Stimulated activated CD4-positive, alpha-beta T cell treated with anti-CD3 and anti-CD28 coated beads, Interleukin-15, amount 100 ng/mL, for 24 hours (primary cell): Measurements from ENCODE around the gene GRM5.
"Not testable (repeated sequence)": the region's sequence is repeated elsewhere in the genome, so short reads cannot be mapped to it uniquely, and the experiment has no call there.

Experiments used
- DNase-seq: peaks from one replicate; pipeline ENCODE4 v3.0.0-alpha.2; 2020

The GRM5 gene

GRCh38 chr11:89065651-89066201, at the start of gene GRM5:
Gene GRM5 (minus strand): TSS chr11:89065982. CDS start chr11:89047872, 18,110 bp downstream.
- DNase-seq = peak; percentile 12

DNA sequence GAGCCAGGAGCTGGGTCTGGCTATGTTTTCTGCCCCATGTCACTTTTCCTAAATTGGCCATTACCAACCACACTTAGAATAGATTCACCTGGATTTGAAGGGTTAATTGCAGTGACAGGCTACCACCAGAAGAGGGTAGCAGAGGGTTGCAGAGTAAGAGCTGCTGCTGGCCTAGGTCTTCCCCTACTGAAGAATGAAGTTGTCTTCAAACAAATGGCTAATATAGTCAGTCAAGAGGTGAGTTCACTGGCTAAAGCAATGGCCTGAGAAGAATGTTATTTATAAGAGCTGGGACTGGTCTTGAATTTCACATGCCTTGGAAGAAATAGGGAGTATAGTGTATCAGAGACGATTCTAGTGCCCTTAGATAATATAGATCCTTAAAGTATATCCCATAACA, 32.2 kb upstream of the GRM5 start:
- peak; percentile 3 for DNase-seq

DNA sequence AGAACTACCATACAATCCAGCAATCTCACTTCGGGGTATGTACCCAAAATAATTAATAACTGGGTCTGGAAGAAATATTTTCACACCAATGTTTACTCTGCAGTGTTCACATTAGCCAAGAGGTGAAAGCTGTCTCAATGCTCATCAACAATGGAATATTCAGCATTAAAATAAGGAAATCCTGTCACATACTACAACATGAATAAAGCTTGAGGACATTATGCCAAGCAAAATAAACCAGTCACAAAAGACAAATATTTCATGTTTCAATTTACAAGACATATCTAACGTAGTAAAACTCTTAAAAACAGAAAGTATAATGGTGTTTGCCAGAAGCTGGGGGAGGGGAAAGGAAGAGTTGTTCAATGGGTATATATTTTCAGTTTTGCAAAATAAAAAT, 28.0 kb upstream of the GRM5 start:
- DNase-seq = not testable (repeated sequence)

DNA sequence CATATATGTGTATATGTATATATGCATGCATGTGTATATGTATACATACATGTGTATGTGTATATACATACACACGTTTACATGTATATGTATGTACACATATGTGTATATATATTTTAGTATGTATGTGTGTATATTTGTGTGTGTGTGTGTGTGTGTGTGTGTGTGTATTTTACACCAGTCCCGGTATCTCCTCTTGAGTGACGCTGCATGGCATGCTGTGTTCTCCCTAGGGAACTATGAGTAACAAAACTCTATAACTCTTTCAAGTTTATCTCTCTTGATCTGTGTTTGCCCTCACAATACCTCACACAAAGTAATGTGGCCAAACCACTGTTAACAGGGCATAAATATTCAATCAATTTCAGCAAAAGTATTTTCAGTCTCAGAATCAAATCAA, 19.2 kb upstream of the GRM5 start:
- not testable (repeated sequence) for DNase-seq

GRCh38 chr11:89070911-89071310, 5.1 kb upstream of the GRM5 start:
- DNase-seq = not testable (repeated sequence)

- no peak for DNase-seq
These were observed 1.5 kb upstream of the GRM5 start for GRCh38 chr11:89067264-89067663.

GRCh38 chr11:89065066-89065465, 716 bp downstream of the GRM5 start:
- no peak for DNase-seq

GRCh38 chr11:89063481-89063951, 2.3 kb downstream of the GRM5 start:
- not testable (repeated sequence) for DNase-seq

DNA sequence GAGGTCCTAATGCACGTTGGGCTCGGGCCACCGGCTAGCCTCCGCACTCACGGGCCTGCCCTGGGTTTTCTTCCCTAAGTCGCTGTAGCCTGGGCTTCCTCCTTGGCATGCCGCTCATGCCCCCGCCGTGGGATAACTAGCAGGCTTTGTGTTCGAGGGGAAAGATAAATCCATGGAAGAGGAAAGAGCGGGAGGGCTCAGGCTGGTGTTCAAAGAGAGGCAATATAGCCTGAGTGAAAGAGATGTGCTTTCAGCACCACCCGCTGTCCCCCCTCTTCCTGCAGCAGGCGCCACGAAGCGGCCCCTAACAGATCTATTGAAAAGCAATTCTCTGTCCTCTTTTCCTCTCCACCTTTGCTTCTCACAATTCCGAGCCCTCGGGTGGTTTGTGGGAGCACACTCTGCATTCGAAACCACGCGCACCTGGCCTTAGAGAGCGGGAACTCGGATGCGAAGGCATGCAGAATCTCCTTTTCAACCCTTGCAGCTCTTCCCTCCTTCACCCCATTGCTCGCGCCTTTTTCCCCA, 2.9 kb downstream of the GRM5 start:
- not testable (repeated sequence) for DNase-seq

DNA sequence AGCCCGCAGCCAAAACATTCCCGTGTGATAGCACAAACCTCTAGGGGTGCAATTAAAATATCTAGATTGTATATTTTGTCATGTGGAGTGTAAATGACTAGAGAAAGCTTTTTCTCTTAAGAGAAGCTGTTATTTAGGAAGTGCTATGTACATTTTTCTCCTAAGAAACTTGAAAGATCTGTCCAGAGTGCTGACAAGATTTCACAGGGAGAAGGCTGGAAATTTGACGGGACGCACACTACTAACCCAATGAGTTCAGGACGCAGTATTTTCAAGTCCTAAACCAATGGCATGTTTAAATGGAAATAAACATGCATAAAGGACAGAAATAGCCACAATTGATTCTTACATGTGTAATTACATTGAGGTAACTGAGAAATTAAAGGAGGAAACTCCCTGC, 3.9 kb downstream of the GRM5 start:
- DNase-seq = not testable (repeated sequence)

GRCh38 chr11:89057406-89057805, 8.4 kb downstream of the GRM5 start:
- not testable (repeated sequence) for DNase-seq

GRCh38 chr11:89052220-89052619, 13.6 kb downstream of the GRM5 start:
- DNase-seq = no peak

DNA sequence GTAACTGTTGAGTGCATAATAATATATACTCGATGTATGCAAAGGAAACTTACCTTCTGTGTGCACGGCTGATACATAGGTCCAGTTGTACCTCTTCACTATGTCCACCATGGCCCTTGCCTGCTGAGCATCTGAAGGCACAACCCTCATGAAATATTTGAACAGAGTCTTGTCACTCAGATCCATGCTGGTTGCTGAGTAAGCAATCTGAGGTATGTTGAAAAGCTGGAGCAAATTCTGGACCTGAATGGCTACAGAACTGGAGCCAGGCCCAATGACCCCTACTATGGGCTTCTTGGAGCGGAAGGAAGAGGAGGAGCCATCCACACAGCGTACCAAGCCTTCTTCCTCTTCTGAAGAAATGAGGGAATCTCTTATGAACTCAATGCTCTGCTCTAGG, 18.6 kb downstream of the GRM5 start:
- DNase-seq = not testable (repeated sequence)

DNA sequence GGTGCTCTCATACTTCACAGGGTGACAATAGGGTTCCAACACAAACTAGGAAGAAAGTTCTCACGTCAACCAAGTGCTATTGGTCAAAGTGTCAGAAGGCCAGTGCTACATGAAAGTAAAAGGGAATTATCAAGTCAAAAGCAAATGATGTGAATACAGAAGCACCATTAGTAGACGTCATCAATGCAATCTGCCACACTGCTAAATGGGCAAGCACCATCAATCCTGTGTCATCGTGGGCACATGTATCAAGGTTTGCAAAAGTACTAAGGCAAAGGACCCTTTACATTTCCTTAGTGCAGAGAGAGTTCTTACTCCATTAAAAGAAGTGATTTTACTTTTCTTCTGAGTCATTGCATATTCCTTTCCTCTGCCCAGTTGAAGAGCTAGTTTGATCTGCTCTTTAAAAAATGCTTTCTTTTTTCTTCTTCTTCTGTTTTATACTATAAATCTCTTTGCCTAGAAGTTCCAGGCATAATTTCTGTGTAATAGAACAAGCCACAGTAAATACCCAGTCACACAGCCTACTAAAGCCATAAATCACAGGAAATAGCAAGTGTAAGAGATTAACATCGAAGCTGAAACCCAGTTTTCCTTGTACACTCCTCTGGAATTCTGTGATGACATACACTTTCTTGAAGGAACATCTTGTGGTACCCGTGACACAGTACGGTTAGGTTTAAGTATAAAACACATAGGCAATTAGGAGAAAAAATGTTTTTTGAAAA, 21.8 kb downstream of the GRM5 start:
- DNase-seq = not testable (repeated sequence)

DNA sequence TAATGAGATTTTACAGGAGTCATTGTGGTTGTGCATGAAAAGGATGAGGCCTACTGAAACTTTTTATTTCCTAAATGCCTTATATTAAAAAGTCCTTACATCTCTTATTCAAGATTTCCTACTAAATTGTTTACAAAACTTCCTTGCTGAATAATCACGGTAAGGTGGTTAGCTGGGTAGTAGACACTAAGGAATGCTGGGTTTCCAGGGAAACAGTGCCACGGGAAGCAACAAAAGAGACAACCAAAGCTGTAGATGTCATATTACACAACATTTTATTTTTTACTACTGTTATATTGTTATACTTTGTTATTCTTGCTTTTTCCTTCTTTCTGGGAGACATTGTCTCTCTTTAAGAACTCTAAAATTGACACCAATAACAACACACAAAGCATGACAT, 36.1 kb downstream of the GRM5 start:
- DNase-seq = not testable (repeated sequence)

GRCh38 chr11:89021339-89021738, 44.4 kb downstream of the GRM5 start:
- DNase-seq = no peak

DNA sequence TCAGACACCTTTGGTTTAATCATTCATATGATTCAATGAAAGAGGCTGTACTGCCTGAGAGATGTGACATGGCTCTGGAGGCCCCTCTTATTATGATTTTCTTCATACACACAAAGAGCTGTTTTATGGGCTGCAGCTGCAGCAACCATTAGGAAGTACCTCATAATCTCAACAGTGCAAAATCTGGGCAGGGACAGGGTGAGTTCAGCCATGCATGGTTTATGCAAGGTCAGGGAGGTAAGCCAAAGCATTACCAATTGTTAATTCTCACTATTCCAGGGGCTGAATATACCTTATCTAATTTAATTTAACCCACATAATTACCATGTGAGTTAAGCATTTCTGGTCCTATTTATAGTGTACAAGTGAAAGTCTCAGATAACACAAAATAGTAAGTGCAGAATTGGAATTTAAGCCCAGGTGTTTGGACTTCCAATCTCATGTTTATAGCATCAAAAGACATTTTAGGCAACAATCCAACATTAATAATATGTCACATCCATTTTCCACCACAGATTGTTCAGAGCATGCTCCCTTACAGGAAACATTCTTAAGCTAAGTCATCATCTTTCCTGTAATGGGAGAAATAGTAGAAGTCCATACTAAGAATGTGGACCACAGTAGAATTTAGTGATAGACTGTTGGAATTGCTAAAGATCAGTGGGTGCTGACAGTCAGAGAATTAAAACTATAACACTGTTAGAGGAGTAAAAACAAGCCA, 45.8 kb downstream of the GRM5 start:
- DNase-seq = not testable (repeated sequence)

GRCh38 chr11:89016214-89016613, 49.6 kb downstream of the GRM5 start:
- no peak for DNase-seq

- DNase-seq = no peak
These were observed 50.2 kb downstream of the GRM5 start for GRCh38 chr11:89015614-89016013.

GRCh38 chr11:89000852-89001251, 64.9 kb downstream of the GRM5 start:
- DNase-seq = not testable (repeated sequence)

GRCh38 chr11:88979641-88980040, 86.1 kb downstream of the GRM5 start:
- no peak for DNase-seq

GRCh38 chr11:88978992-88979391, 86.8 kb downstream of the GRM5 start:
- DNase-seq = not testable (repeated sequence)

- not testable (repeated sequence) for DNase-seq
These were observed 90.3 kb downstream of the GRM5 start for GRCh38 chr11:88975441-88975840.

DNA sequence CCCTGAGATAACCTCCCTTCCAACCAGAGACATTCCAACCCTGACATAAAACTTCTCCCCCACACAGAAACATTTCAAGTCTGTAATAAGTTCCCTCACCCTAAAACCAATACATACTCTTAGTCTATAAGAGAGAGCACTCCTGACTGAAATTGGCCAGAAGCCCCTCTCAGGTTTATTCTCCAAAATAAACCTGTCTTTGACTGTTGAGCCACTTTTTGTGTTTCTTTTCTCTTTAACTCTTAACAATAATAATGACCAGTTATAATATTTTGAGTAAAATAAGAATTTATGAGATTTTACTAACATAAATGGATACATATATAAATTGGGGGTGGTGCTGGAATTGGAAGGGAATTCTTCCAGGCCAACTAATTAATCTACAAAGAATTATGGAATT, 93.6 kb downstream of the GRM5 start:
- no peak for DNase-seq
